H1 (cell line): ENCODE data around the gene PRKCA. TPM values are rescaled to one million over a fixed set of nuclear protein-coding genes. Genes with fewer than 3 reads are reported as not detected.

Experiments
- CREB1 ChIP-seq: IDR thresholded peaks from 2 replicates; pipeline ENCODE4 v1.6.1; 2012; ENCODE audit warnings: inconsistent platforms
- EZH2 ChIP-seq: fragments of 200-600 bp; sonication (generic); IDR thresholded peaks from 2 replicates; pipeline ENCODE4 v1.7.1; 2012; ENCODE audit warnings: low read depth, mild to moderate bottlenecking, moderate library complexity, low read length, inconsistent platforms; ENCODE audit not compliant: severe bottlenecking
- FOSL1 ChIP-seq: IDR thresholded peaks from 2 replicates; pipeline ENCODE4 v1.6.1; 2011; ENCODE audit warnings: mild to moderate bottlenecking, low read depth, low read length, moderate library complexity; ENCODE audit not compliant: insufficient read depth
- GTF2F1 ChIP-seq: IDR thresholded peaks from 2 replicates; pipeline ENCODE4 v1.6.1; 2012; ENCODE audit warnings: low read depth, low read length, improper control_type of control experiment, borderline replicate concordance
- RNF2 ChIP-seq: fragments of 200-900, 300-1000 bp; sonication (generic); IDR thresholded peaks from 2 replicates; pipeline ENCODE4 v1.7.1; 2016; ENCODE audit warnings: borderline replicate concordance, low read depth, mild to moderate bottlenecking, antibody characterized with exemption, low read length; ENCODE audit not compliant: poor library complexity, severe bottlenecking; ENCODE audit errors: missing control alignments
- SAP30 ChIP-seq: fragments of 300-600 bp; sonication (generic); IDR thresholded peaks from 2 replicates; pipeline ENCODE4 v1.7.1; 2012; ENCODE audit warnings: low read length, moderate library complexity, mild to moderate bottlenecking, inconsistent platforms; ENCODE audit not compliant: insufficient read depth, insufficient replicate concordance
- polyA plus RNA-seq, 7 experiments: library from polyadenylated mRNA; depleted of rRNA in 3 of 7; stranded (reverse) in 5 of 7; unstranded in 2 of 7; fragments of >200 nt in 5 of 7; fragments of 200-250 nt in 2 of 7; gene quantifications; 1 replicate in 5 of 7; 2 replicates in 1 of 7; 4 replicates in 1 of 7; pipeline versions ENCODE4 v1.2.1 to v1.2.3, GENCODE V29; 2011 to 2013; ENCODE audit warnings: missing spikeins in 2 of 7, mixed read lengths in 2 of 7
- total RNA-seq: library from RNA; stranded (reverse); fragmentation: NEBNext Ultra II Directional; extraction: Animal tissue kit (Norgen Biotek cat#: 25700); gene quantifications from 2 replicates; pipeline ENCODE4 v1.2.1, GENCODE V29; 2021

Gene PRKCA
- total and polyA plus RNA-seq, 2 of the 8 experiments (the other 6 are each of a cell fraction or from before 2014, with no cell fraction given), result 5.8 to 17.8 TPM

DNA sequence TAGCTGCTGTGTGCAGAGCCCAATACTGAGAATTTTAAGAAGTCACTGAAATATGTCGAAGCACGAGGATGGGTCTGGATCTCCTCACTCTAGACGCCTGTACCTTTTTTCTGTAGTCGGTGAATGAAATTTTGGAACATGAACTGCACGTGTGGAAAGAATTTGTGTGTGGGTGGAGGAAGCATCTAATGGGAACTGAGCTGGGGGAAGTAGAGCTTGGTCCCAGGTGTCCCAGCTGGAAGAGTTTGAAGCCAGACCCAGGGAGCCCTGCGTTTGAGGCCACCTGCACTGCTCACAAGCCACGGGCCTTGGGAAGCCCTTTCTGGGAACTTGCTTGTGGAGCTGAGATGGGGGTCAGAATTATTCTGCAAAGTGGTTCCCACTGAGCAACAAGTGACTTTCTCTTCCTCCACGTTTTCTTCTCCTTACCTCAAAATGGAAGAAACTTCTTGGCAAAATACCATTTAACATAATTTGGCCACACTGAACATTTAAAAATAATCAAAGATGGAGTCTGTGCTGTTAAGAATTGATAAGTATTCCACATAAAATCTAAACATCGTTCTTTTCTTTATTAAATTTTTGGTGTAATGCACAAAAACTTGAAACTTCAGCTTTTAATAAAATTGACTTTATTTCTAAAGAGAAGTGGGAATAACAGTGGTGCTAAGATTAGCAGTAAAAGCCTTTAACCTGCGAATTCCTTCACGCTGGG is 163.8 kb downstream of the PRKCA start (continued):
- no peak for TF ChIP-seq SAP30
- no peak for TF ChIP-seq GTF2F1
- TF ChIP-seq RNF2, result no peak
- no peak for TF ChIP-seq CREB1
- TF ChIP-seq EZH2, result no peak
- no peak for TF ChIP-seq FOSL1
